ENCODE measurements around the gene APOBR. TPM values are rescaled to one million over a fixed set of nuclear protein-coding genes. Genes with fewer than 3 reads are reported as not detected.
"Not testable (repeated sequence)": the region's sequence is repeated elsewhere in the genome, so short reads cannot be mapped to it uniquely, and the experiment has no call there.

Gene APOBR
- total RNA-seq, 2 experiments from 2014 or later = 23.9 to 26.1 TPM

DNA sequence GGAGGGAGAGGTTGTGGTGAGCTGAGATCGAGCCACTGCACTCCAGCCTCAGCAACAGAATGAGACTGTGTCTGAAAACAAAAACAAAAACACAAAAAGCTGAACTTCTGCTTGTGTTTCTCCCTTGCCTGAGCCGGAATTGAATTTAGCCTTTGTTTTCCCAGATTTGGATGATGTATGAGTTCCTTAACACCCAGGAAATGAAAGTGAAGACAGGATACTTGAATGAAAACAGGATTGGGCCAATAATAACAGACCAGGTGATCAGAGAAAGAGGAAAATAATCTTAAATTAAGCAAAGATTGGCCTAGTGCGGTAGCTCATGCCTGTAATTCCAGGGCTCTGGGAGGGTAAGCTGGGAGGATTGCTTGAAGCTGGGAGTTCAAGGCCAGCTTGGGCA lies 45.9 kb downstream of the APOBR start:
- H3K27ac Mint-ChIP-seq = peak overlapping the region; percentile 54
- POLR2A ChIA-PET = no interaction called here
- no peaks in the 10 kb centered on the region for H3K36me3 Mint-ChIP-seq
- H3K4me1 Mint-ChIP-seq = peaks cover 10% of the 10 kb centered on the region
- H3K9me3 Mint-ChIP-seq = no peaks in the 10 kb centered on the region
- no peak for ATAC-seq (ENCODE audit: low read depth)
- no peak overlapping the region for H3K4me3 Mint-ChIP-seq
- peaks cover 5% of the 10 kb centered on the region for H3K27me3 Mint-ChIP-seq
- no peak for DNase-seq

DNA sequence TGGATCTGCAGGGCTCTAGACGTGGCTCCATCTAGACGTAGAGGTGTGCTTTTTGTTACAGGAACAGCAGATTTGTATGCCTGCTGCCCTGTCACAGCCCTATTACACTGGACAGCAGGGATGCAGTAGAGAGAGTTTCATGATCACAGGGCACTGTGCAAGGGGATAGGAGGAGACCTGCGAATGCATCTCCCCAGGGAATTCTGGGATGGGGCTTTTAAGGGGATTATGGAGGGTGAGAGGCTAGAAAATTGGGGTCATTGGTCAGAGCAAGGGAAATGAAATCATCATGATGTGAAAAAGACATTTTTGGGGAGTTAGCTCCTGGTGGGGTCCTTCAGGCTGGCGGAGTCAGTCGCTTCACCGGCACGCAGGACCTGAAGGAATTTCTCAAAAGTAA lies 48.2 kb downstream of the APOBR start:
- Mint-ChIP-seq H3K36me3 (no peaks in the 10 kb centered on the region), H3K9me3 (no peaks in the 10 kb centered on the region), H3K27me3 (peaks cover 5% of the 10 kb centered on the region), H3K4me1 (peaks cover 8% of the 10 kb centered on the region), H3K4me3 (no peak overlapping the region), H3K27ac (no peak overlapping the region)
- DNase-seq = no peak
- no peak for ATAC-seq (ENCODE audit: low read depth)
- POLR2A ChIA-PET = no interaction called here

DNA sequence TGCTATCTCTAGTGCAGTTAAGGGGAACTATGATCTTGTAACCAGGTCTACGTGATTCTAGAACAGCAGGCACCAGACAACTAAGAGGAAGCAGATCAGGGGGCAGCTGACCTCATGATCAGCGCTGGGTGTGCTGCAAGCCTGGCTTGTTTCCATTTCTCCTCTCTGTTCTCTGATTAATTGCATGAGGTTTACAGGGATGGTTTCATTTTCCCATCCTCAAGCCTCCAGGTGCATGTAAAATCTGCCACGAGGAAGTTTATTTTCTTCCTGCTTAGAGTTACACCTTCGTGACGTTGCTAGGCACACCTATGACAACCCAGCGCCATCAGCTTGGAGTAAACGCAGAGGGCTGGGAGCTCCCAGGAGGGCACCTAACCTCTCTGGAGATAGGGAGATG lies 48.6 kb downstream of the APOBR start:
- ATAC-seq (ENCODE audit: low read depth) = no peak
- Mint-ChIP-seq H3K4me3 (no peak overlapping the region), H3K4me1 (peaks cover 6% of the 10 kb centered on the region), H3K27me3 (peaks cover 2% of the 10 kb centered on the region), H3K36me3 (no peaks in the 10 kb centered on the region), H3K27ac (no peak overlapping the region), H3K9me3 (no peaks in the 10 kb centered on the region)
- no peak for DNase-seq
- POLR2A ChIA-PET = no interaction called here

DNA sequence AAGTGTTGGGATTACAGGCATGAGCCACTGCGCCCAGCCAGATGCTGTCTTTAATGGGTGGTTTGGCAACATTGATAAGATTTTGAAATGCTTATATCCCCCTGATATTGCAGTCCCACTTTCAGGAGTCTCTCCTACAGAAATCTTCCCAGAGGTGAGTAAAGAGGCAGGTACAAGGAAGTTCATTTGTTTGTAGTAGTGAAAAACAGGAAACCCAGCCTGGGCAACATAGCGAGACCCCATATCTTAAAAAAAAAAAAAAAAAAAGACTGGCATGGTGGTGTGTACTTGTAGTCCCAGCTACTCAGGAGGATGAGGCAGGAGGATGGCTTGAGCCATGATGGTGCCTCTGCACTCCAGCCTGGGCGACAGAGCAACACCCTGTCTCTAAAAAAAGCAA lies 50.6 kb downstream of the APOBR start:
- H3K27ac Mint-ChIP-seq = no peak overlapping the region
- ATAC-seq (ENCODE audit: low read depth) (no peak), DNase-seq (no peak)
- H3K36me3 Mint-ChIP-seq = no peaks in the 10 kb centered on the region
- H3K27me3 Mint-ChIP-seq = peaks cover 1% of the 10 kb centered on the region
- POLR2A ChIA-PET = no interaction called here
- no peaks in the 10 kb centered on the region for H3K9me3 Mint-ChIP-seq
- no peak overlapping the region for H3K4me3 Mint-ChIP-seq
- H3K4me1 Mint-ChIP-seq = peaks cover 11% of the 10 kb centered on the region

DNA sequence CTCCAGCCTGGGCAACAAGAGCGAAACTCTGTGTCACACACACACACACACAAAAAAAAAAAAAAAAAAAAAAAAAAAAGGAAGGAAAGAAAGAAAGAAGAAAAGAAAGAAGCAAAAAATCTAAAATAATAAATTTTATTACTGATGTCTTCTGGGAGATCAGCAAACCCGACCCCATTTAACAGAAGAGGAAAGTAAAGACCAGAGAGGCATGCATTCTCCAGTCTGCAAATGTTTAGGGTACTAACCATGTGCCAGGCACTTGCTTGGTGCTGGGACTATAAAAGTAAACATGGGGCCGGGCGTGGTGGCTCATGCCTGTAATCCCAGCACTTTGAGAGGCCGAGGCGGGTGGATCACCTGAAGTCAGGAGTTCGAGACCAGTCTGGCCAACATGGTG lies 51.5 kb downstream of the APOBR start:
- H3K27ac Mint-ChIP-seq; H3K9me3 Mint-ChIP-seq; DNase-seq; H3K4me3 Mint-ChIP-seq; H3K27me3 Mint-ChIP-seq; POLR2A ChIA-PET; ATAC-seq (ENCODE audit: low read depth); H3K36me3 Mint-ChIP-seq; H3K4me1 Mint-ChIP-seq: not testable (repeated sequence)

DNA sequence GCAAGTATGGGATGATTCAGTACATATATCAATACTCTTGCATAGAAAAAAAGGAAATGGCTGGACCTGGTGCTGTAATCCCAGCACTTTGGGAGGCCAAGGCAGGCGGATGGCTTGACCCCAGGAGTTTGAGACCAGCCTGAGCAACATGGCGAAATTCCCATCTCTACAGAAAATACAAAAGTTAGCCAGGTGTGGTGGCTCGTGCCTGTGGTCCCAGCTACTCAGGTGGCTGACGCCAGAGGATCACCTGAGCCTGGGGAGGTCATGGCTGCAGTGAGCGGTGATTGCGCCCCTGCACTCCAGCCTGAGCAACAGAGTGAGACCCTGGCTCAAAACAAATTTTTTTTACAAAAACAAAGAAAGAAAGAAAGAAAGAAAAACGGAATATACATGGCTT lies 52.2 kb downstream of the APOBR start:
- no peaks in the 10 kb centered on the region for H3K36me3 Mint-ChIP-seq
- DNase-seq (no peak), ATAC-seq (ENCODE audit: low read depth) (no peak)
- H3K27ac Mint-ChIP-seq = no peak overlapping the region
- H3K27me3 Mint-ChIP-seq = peaks cover 1% of the 10 kb centered on the region
- no peaks in the 10 kb centered on the region for H3K9me3 Mint-ChIP-seq
- H3K4me1 Mint-ChIP-seq = peaks cover 8% of the 10 kb centered on the region
- H3K4me3 Mint-ChIP-seq = no peak overlapping the region
- POLR2A ChIA-PET = no interaction called here

DNA sequence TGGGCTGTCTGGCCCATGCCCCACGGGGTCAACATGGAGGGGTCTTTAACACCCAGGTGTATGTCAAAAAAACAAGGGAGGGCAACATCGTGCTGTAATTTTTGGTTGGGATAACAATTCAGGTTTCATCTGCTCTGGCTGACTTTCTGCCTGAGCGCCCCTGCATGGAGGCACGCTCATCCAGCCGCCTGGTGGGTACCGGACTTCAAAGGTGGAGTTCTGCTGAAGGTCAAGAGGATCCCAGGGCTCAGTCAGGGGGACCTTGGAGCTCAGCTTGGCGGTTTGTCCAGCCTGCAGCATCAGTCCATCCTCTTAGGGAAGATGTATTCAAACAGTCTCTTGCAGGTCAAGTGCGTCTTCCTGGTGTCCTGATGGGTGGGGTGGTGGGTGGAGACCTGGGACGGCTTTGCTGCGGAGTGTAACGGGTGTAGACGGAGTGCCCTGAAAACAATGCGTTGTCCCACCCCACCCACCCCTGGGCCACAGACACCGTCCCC lies 53.9 kb downstream of the APOBR start:
- ATAC-seq (ENCODE audit: low read depth) = no peak
- Mint-ChIP-seq H3K9me3 (no peaks in the 10 kb centered on the region), H3K4me3 (no peak overlapping the region), H3K27ac (no peak overlapping the region), H3K27me3 (peaks cover 1% of the 10 kb centered on the region), H3K36me3 (no peaks in the 10 kb centered on the region), H3K4me1 (peaks cover 7% of the 10 kb centered on the region)
- POLR2A ChIA-PET = interaction anchor here (1.3 kb wide), 1 partner anchor 58 kb away, joined by 4 read pairs; no protein-coding TSS in a partner anchor
- DNase-seq = no peak

Other genes with a start within 250 kb of the APOBR start
- gene SBK1, start 202.1 kb upstream of the APOBR start, total RNA-seq = 10 to 100 TPM; 15.9 TPM
- gene NPIPB6, start 131.1 kb upstream of the APOBR start, total RNA-seq = 1 to 10 TPM; 2.4 to 4.5 TPM
- gene EIF3CL, start 90.8 kb upstream of the APOBR start, total RNA-seq = 10 to 100 TPM; 33.8 to 65.1 TPM
- gene NPIPB7, start 22.3 kb upstream of the APOBR start, total RNA-seq = under 1 TPM in 1 of 2 experiments, not detected in 1; 0.25 TPM
- gene CLN3, start 2.6 kb upstream of the APOBR start, total RNA-seq = 10 to 100 TPM; 58.4 to 60.0 TPM
- gene IL27, start 12.2 kb downstream of the APOBR start, total RNA-seq = not detected
- gene NUPR1, start 44.3 kb downstream of the APOBR start, total RNA-seq = under 1 TPM in 1 of 2 experiments, not detected in 1; 0.20 TPM
- 10 to 100 TPM; 47.0 to 49.8 TPM for gene SGF29, start 59.3 kb downstream of the APOBR start, total RNA-seq
- gene SULT1A2, start 102.4 kb downstream of the APOBR start, total RNA-seq = 1 to 10 TPM in 1 of 2 experiments, under 1 TPM in 1; 0.91 to 1.0 TPM
- gene SULT1A1, start 115.4 kb downstream of the APOBR start, total RNA-seq = 10 to 100 TPM; 16.3 to 17.5 TPM
- gene NPIPB8, start 143.4 kb downstream of the APOBR start, total RNA-seq = 1 to 10 TPM; 1.1 to 2.4 TPM
- gene EIF3C, start 216.8 kb downstream of the APOBR start, total RNA-seq = 100 to 1,000 TPM; 287 to 311 TPM

Measured in activated naive CD8-positive, alpha-beta T cell treated with anti-CD3 and anti-CD28 coated beads, Interleukin-2, amount 10 ng/mL, durations not matched to agents 7 days and 5 days (primary cell).